CD1c-positive myeloid dendritic cell (primary cell): ENCODE data around the gene ADAMTS16.

Experiments
- DNase-seq: peaks from one replicate; pipeline ENCODE4 v3.0.0-alpha.2; 2016; ENCODE audit errors: extremely low spot score

ADAMTS16 gene

DNA sequence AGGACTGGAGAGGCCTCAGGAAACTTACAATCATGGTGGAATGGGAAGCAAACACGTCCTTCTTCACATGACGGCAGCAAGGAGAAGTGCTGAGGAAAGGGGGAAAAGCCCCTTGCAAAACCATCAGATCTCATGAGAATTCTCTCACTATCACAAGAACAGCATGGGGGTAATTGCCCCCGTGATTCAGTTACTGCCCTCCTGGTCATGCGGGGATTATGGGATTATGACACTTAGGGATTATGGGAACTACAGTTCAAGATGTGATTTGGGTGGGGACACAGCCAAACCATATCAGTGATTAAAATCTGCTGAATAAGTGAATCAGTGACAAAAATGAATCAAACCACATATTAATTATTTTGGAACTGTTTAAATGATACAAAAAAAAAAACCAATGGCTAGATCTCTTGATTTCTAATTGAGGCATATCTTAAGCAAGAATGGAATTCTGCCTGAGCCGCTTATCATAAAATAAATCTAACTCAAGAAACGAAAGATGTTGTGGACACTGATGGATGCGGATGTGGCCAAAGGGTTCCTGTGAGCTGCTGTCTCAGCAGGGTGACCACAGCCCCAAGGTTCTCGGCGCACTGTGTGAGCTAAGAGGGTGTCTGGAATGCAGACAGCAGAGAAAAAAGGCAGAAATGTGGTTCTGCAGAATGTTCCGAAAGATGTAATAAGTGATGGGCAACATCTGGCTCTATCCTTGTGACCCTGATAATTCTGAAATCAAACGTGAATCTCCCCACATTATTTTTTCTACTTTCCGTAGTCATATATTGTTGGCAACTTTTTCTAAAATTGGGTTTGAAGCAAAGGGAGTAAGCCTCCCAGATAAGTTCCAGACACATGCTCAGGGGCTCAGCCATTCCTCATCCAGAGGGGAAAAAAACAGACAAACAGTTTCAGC is 175.2 kb downstream of the ADAMTS16 start:
- no peak for DNase-seq

DNA sequence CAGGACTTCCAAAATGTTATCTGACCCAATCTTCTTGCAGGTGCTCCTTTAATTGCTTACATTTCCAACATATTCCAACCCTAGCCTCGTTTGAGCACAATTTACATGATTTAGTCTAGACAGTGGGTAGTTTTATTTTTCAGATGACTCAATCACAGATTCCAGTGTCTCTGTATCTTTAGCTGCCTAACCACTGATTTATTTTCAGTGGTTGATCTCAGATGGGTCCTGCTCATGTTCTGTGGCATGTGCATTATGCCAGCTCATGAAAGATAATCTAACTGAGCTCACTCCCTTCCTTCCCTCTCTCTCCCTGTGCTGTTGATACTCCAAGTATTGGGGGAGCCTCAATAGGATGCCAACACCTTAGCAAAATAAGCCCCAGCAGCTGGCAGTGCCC is 176.2 kb downstream of the ADAMTS16 start:
- no peak for DNase-seq

DNA sequence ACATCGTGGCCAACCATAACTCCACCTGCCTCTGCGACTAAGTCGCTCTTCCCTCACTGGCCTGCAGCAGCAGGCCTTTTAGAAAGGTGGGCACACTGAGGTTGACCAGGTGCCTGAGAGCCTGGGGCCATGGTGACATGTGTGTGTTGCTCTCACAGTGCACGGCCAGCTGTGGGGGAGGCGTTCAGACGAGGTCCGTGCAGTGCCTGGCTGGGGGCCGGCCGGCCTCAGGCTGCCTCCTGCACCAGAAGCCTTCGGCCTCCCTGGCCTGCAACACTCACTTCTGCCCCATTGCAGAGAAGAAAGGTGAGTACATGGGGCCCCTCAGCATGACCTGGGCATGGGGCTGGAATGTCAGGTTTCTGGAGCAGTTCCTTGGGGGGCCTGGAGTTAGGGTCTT is 177.8 kb downstream of the ADAMTS16 start:
- no peak for DNase-seq

DNA sequence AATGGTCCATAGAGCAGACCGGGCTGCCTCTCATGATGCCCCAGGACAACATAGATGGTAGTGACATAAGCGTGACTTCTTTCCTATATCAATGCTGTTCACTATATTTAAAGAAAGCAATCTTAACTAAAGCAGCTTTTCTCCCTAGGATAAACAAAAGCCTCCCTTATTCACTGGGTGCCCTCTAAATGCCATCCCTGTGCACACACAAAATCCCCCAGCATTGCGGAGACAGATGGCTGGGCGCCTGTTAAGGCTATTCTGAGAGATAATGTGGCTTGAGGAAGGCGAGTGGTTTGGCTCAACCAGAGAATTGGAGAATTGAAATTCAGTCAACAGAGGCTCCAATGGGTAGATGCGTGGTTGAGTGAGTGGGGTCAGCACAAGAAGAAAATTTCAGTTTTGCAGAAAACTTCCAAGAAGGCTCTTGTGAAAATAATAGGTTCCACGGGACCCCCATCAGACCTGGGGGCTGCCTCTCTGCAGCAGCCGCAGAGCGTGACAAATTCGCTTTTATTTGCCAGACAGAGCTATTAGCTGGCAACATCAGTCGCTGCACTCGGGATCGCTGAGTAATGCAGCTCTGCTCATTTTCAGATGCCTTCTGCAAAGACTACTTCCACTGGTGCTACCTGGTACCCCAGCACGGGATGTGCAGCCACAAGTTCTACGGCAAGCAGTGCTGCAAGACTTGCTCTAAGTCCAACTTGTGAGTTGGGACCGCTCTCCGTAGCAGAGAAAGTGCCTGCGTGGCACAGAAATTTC is 178.5 kb downstream of the ADAMTS16 start:
- DNase-seq = no peak

DNA sequence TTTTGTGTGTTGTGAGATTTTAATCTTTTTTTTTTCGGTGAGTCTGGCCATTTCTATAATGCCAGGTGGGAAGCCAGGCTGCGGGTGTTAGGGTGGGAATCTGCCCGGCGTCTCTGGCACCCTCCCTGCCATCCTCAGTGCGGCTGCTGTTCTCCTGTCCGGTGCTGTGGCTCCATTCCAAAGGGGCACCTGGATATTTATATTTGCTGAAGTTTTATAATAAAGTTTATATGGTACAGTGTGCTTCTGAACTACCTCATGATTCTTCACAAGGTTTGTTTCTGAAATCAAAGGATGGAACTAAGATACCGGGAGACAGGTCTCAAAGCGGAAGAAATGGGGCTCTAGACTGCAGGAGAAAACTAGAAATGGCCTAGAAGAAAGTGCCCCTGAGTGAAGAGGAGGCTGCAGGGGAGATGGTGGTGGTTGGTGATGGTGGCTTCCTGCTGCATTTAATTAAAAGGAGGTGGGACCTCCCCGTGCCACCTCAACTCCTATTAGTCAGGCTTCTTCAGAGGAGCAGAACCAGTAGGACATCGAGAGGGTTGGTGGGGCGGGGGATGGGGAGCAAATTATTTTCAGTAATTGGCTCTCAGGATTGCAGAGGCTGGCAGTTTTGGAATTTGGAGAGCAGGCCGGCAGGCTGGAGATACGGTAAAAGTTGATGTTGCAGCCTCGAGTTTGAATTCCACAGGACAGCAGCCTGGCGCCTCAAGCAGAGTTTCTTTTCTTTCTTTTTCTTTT is 180.1 kb downstream of the ADAMTS16 start:
- DNase-seq = no peak

DNA sequence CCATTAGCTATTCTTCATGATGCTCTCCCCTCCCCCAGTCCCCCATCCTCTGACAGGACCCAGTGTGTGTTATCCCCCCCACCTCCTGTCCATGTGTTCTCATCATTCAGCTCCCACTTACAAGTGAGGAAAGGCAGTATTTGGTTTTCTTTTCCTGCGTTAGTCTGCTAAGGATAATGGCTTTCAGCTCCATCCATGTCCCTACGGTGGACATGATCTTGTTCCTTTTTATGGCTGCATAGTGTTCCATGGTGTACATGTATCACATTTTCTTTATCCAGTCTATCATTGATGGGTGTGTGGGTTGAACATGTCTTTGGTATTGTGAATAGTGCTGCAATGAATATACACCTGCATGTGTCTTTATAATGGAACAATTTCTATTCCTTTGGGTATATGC is 181.0 kb downstream of the ADAMTS16 start:
- no peak for DNase-seq

DNA sequence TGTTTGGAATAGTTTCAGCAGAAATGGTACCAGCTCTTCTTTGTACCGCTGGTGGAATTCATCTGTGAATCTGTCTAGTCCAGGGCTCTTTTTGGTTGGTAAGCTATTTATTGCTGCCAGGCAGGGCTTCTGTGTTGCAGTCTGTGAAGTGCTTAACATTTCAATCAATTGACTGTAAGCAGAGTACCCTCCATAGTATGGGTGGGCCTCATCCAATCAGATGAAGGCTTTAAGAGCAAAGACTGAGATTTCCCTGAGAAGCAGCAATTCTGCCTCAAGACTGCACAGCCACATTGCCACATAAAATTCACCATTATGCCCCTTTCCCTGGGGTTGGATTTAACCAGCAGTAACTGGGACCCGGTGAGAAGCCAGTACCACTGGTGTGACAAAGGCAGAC is 183.4 kb downstream of the ADAMTS16 start:
- DNase-seq = no peak

DNA sequence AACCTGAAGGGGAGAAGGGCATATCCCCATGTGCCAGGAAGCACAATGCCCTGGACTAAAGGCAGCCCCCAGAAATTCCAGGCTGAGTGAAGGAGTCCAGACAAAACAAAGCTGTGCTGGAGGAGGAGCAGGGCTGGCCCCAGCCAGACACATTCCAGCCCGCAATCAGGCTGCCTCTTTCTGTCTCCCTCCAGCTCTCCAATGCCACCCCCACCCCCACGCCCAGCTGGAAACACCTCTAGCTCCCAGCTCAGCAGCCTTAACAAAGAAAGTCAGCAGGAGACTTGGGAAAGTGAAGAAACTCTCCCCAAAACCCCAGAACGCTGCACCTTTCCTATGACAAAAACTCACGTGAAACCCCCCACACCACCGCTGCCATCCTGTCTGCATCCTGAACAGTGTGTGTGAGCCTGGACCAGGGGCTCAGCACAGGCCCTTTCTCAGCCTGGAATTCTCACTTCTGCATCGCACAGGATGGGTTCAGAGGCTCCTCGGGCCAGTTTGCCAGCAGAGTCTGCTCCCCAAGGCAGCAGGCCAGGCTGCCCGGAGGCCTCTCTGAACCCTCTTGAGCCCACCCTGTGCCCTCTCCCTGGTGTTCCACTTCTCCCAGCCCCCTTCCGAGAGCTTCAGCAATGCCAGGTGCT is 186.1 kb downstream of the ADAMTS16 start:
- no peak for DNase-seq

DNA sequence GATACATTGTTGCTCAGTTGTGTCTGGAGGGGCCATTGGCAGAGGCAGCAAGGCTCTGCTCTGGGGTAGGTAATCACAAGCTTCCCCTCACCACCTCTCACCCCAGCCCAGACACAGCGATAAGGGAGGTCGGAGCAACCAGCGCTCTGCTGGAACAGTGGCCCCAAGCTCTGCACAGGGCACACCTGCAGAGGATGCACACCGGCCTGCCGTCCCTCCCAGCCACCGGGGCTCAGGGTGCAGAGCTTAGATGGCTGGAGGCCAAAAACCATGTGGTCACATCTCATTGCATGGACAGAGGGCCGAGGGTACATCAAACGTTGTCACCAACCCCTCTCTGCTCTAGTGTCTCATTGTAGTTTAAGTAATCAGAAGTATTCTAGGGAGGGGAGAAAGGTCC is 187.0 kb downstream of the ADAMTS16 start:
- DNase-seq = no peak

DNA sequence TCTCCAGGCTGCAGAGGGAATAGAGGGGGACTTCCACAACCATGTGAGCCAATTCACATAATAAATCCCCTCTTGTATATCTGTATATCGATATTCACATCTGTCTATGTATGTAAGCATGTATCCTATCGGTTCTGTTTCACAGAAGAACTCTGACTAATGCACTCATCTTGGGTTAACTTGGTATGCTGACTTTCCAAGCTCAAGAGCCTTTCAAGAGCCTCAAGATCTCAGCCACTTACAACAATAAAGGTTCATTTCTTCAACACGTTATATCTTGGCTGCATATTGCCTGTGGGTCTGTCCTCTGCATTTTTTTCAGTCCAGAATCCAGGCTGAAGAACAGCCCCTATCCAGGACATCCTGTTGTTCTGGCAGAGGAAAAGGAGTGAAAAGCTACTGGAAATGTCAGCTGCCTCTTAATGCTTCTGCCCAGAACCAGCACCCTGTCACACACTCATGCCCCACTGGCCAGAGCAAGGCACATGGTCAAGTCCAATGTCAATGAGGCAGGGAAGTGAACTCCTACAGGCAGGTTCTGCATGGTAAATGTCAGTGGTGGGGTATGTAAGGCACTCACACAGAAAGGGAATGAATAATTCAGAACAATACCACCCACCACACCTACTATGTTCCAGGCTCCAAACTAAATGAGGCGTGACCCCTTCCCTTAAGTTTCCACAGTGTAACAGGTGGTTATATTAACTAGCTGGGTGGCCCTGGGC is 190.8 kb downstream of the ADAMTS16 start:
- DNase-seq = no peak

DNA sequence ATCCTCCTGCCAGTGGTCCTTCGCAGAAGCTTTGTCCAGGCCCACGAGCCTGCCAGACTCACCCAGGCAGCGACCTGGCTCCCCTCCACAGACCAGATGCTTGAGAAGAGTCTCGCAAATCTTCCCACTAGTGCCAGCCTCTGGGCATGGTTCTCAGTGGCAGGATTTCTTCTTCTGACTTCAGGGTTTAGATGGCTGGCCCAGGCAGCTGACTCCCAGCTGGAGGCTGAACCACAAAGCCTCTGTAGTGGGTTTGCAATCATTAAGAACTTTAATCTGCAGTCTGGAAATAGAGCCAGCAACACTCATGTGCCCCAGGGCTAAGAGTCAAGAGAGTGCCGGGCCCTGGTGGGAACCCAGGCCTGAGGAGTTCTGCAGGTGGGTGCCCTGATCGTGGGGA is 191.7 kb downstream of the ADAMTS16 start:
- DNase-seq = no peak

DNA sequence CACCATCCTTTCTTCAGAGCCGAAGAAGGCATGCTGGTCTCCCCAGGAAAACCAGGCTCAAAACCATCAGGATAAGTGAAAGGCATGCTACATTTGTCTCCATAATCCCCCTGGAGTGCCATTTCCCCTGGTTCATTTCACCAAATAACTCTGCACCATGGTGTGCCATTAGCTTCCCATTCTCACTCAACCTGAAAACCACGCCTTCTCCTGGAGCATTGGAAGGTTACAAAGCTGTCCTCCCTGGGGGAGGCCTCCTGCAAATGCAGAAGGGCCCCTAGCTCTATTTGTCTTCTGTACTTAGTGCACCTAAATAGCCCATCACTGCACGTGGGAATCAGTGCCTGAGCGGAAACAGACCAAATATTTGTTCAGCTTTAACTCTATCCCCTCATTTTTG is 192.2 kb downstream of the ADAMTS16 start:
- no peak for DNase-seq

DNA sequence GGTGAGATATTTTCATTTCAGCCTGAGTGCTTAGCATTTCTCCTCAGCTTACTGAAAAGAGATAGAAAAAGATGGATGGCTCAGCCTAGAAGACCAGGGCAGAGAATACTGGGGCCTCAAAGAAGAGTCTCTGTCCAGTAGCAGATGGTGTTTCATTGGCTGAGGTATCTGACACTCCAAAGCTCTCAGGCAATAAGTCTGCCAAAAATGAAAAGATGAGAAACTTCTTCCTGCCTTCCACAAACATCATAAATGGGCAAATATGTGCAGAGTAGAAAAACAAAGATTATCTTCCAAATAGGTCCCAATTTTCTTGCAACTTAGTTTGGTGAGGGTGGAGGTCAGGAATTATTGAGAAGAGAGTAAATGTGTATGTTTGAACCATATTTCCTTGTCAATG is 195.0 kb downstream of the ADAMTS16 start:
- DNase-seq = no peak

DNA sequence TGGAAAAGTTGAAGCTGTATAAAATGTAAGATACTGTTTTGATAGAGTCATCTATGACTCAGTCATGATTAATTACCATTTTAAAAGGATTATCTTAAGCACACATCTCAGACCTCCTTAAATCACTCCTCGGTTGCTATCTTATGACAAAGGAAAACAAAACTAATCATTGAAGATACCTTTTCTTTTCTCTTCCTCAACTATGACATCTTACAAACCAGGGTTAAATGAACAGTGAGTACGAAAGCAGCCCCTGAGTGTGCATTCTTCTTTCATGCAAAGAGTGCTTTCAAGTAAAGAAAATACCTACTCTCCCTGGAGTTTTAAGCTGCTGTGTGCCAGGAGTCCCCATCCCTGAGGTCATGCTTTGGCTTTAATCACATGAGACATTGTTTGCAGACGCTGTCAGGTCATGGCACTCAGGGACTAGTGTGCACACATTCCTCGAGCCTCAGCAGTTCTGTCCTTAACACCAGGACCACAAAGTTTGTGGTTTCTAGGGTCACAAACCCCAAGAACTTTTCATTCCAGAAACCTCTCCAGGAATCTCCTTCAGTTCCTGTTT is 195.7 kb downstream of the ADAMTS16 start:
- DNase-seq = no peak

DNA sequence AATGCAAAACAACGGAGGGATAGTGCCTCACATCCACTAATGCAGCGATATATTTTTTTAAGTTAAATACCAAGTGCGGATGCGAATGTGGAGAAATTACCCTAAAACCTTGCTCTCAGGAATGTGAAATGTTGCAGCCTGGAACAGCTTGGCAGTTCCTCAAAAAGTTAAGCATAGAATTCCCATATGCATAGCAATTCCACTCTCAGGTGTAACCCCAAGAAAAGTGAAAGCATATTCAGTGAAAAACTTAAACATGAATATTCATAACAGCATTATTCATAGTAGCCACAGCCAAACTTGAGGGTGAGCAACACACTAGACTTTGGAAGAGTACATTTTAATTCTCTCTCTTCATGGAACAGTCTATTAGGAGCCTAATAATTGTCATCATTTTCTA is 199.1 kb downstream of the ADAMTS16 start:
- no peak for DNase-seq

DNA sequence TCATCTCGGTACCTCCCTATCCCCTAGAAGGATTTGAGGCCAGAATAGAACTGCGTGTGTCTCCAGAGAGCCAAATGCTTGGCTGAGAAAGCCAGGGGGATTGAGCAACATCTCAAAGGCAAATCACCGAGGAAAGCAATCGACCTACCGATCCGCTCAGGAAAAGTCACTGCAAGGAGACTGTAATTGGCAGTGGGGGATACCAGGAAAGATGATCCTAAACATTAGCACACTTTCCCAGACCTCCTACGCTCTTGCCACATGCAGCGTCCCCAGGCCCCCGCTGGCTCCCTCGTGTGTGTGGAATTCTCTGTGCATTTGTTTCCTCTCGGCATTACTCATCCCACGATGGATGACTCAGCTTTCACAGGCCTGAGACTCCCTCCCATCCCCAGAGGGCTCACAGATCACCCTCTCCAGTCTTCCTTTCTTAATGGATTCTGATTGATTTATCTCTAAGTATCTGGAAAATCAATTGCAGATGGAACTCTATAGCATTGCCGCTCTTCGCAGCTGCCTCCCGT is 200.1 kb downstream of the ADAMTS16 start:
- no peak for DNase-seq

DNA sequence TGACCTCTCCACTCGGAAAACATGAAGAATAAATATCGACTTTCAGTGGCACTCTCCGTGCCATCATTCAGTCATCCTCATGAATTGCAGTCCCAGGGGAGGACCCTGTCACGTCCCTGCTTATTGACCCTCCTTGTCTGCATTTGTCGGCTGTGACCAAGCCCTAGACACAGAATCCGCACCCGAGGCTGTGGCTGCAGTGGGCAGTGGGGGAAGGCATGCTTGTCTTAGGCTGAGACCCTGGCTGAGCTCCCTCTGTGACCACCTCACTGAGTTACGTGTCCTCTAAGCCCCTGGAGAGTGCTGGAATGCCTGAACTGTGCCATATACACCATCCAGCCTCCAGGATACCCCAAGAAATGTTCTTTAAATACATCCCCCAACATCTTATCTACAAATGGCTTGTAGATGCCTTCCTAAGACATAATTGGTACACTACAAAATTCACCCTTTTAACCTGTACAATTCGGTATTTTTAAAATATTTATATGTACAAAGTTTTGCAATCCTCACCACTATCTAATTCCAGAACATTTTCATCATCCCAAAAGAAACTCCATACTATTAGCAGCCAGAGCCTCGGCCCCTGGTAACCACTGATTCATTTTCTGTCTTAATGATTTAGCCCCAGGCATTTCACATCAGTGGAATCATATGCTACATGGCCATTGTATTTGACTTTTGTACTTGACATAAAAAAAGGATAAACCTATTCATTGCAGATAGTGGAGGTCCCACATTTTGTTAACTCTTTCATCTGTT is 201.6 kb downstream of the ADAMTS16 start:
- no peak for DNase-seq

DNA sequence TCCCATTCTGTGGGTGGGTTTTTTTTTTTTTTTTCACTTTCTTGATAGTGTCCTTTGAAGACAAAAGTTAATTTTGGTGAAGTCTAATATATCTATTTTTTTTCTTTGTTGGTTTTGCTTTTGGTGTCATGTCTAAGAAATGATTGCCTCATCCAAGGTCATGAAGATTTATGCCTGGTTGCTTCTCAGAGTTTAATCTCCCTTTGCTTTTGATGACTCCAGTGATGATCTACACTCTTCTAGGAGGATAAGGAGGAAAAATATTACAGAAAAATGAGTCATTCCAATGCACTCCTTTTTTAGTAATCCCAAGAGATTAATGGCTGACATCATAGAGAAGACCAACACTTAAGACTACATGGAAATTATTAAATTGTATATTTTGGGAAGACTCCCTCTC is 202.7 kb downstream of the ADAMTS16 start:
- DNase-seq = no peak

DNA sequence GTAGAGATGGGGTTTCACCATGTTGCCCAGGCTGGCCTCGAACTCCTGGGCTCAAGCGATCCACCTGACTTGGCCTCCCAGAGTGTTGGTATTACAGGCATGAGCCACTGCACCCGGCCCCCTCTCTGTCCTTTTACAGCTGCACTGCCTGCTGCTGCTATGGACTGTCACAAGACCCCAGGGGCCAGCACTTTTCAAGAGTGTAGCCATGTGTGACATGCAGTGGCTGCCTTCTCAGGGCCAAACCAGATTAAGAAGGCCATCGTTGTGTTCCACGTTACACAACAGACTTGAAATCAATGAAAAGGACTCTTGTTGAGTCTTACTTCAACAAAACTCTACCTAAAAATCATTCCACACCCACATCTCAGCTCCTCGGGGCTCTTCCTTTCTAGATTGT is 203.4 kb downstream of the ADAMTS16 start:
- no peak for DNase-seq

DNA sequence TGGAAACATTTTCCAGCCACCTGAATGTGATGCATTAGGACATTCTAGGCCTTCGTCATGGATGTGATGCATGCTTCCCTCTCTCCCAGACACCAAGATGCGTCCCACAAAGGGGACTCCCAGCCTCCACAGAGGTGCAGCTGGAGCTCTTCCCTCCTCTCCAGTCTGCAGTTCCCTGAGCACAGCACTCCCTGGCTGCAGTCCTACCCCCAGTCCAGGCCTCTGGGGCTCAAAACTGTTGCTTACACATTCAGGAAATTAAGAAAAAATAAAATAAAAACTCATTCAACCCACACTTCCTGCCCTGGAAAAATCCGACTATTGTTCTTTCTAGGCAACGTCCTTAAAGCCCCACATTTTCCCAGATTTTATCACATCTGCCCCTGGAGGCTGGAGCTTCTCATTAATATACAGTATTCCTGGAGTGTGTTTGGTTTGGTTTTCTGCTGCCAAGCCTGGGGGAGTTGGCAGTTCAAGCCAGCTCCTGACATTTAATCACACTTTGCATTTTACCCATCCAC is 204.0 kb downstream of the ADAMTS16 start:
- no peak for DNase-seq
